Testis (tissue), 2 donors: ENCODE measurements around the gene GPC1.

Experiments
- CTCF ChIP-seq, 3 experiments: fragments of 450-650 bp in 2 of 3; fragments of 200-600 bp in 1 of 3; sonication (generic) in 1 of 3; IDR thresholded peaks; one replicate each; pipeline ENCODE4 v1.5.1; 2016 to 2019; ENCODE audit warnings: antibody characterized with exemption in 3 of 3, mild to moderate bottlenecking in 2 of 3, moderate library complexity in 1 of 3
- POLR2A ChIP-seq: fragments of 450-650 bp; IDR thresholded peaks from one replicate; pipeline ENCODE4 v1.6.1; 2017; ENCODE audit warnings: antibody characterized with exemption, mild to moderate bottlenecking, moderate library complexity

DNA sequence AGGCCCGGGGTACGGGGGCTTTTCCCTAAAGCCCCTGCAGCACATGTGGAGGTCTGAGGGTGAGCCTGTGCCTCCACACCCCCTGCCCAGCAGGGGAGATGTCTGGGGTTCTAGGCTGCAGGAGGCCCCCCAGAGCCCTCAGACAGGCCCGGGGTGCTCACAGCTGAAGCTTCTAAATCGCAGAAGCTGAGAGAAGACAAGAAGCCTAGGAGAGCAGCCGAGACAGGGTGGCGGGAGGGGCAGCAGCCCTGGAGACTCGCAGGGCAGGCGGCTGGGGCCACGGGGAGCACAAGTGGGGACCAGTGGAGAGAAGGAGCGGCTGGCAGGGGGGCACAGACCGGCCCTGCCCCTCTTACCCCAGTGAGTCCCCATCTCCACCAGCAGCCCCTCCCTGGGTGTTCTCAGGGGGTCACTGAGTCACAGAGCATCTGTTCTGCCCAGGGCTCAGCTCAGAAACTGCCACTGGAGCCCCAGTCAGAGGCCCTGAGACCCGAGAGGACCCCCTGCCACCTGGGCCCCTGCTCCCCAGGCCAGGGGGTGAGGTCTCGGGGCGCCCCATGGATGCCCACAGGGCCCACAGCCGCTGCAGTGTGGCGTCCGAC lies 26.1 kb downstream of the GPC1 start:
- TF ChIP-seq CTCF (IDR thresholded peaks at IDR 0.05) (no peak), POLR2A (no peak)
